ENCODE data around the gene HPCAL1. TPM values are rescaled to one million over a fixed set of nuclear protein-coding genes. Genes with fewer than 3 reads are reported as not detected.

The HPCAL1 gene
- total RNA-seq, 1 donor from 2014 or later = 34.3 TPM

DNA sequence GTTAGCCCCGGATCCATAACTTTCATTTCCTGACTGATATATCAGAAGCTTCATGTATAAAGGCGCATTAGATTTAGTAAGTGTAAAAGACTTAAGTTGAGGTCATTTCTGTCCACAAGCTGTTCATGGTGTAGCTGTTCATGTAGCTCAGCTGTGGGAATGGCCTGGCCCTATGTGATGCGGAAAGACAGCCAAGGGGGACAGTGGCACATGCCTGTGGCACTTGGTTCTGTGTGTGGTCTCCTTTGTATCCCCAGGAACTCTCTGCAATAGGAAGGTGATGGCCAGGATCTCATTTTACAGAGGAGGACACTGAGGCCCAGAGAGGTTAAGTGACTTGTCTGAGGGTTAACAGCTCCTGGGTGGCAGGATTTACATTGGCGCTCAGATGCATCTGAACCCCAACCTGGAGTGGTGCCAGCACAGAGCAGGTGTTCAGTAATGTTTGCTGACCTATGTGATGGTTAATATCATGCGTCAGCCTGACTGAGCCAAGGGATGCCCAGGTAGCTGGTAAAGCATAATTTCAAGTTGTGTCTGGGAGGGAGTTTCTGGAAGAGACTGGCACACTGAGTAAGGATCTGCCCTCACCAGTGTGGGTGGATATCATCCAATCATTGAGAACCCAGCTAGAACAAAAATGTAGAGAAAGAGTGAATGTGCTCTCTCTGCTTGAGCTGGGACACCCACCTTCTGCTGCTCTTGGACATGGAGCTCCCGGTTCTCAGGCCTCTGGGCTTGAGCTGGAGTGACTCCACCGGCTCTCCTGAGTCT lies 25.4 kb downstream of the HPCAL1 start:
- intact Hi-C loops (cut with DNase I) = no loop called here
- no peak for ATAC-seq (ENCODE audit: poor library complexity)
- DNase-seq = no peak

DNA sequence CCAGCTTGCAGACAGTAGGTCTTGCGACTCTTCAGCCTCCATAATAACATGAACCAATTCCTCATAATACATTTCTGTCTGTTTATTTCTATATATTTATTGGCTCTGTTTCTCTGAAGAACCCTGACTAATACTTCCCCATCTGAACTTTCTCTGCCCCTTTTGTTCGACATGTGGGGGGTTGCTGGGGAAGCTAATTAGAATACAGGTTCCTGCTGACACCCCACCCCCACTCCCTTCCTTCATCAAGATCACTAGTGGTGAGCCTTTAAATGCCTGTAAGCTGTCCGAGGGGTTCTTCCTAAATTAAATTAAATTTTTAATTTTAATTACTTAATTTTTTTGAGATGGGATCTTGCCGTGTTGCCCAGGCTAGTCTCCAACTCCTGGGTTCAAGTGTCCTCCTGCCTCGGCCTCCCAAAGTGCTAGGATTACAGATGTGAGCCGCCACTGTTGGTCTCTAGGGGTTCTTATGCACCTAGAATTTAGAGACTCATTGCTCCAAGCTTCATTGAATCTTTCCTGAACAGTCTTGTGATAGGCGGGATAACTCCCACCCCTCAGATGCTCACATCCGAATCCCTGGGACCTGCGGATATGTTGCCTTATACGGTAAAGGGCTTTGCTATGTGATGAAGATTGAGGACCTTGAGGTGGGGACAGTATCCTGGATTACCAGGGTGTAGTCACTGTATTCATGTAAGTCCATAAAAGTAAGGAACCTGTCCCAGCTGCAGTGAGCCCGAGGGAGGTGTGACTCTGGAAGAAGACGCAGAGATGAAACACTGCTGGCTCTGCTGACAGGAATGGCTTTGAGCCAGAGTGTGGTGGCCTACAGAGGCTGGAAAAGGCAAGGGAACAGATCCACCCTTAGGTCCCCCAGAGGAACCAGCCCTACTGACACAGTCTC lies 26.2 kb downstream of the HPCAL1 start:
- DNase-seq (no peak), ATAC-seq (ENCODE audit: poor library complexity) (no peak)
- intact Hi-C loops (cut with DNase I) = no loop called here

DNA sequence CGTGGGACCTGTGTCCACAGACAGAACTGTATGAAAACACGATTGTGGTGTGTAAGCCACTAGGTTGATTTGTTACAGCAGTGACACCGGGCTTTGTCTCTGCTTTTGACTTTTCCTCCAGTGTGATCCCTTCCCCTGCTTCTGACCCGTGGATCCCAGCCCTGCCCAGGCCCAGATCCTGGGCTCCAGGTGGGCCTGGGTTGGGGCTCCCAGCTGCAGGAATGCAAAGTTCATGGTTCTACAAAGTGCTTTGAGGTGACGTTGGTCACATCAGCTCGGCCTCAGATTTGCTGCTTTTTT lies 26.8 kb downstream of the HPCAL1 start:
- ATAC-seq (ENCODE audit: poor library complexity) (no peak), DNase-seq (no peak)
- intact Hi-C loops (cut with DNase I) = no loop called here

DNA sequence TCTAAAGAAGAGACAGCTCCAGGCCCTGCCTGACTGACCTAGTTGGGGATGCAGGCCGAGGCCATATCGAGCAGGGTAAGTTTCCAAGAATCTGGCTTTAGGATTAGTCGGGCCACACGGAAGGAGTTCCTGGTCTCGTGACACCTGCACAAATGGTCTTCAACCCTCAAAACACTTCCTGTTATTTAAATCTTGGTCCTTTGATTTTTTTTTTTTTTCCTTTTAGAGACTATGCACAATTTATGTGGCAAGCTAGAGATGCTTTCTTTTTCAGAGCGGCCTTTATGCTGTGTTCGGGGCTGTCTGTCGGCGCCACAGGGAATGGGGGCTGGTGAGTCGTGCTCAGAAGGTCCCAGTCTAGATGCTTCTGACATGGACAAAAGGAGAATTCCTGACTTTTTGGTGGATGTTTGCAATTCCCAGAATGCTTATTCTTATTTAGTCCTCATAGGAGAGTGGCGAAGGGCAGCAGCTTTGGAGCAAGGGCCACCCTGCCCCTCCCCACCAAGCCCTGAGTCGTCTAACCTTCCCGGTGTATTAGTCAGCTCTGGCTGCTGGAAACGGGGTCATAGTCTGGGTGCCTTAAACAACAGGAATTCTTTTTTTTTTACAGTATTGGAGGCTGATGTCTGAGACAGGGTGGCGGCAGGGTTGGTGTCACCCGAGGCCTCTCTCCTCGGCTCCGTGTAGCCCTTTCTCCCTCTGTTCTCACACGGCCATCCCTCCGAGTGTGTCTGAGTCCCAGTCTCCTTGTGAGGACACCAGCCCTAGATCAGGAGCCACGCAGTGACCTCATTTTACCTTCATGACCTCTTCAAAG lies 27.4 kb downstream of the HPCAL1 start:
- no peak for ATAC-seq (ENCODE audit: poor library complexity)
- intact Hi-C loops (cut with DNase I) = no loop called here
- no peak for DNase-seq

- ATAC-seq (ENCODE audit: poor library complexity) (no peak), DNase-seq (no peak)
- intact Hi-C loops (cut with DNase I) = no loop called here
These were observed 28.0 kb downstream of the HPCAL1 start for GRCh38 chr2:10330700-10331026.

GRCh38 chr2:10331027-10331701 lies 28.5 kb downstream of the HPCAL1 start:
- intact Hi-C loops (cut with DNase I) = no loop called here
- ATAC-seq (ENCODE audit: poor library complexity) = peak; percentile 51
- peak; percentile 82 for DNase-seq

GRCh38 chr2:10331702-10332401 lies 29.1 kb downstream of the HPCAL1 start:
- intact Hi-C loops (cut with DNase I) = no loop called here
- ATAC-seq (ENCODE audit: poor library complexity) (peak; percentile 37), DNase-seq (no peak)

DNA sequence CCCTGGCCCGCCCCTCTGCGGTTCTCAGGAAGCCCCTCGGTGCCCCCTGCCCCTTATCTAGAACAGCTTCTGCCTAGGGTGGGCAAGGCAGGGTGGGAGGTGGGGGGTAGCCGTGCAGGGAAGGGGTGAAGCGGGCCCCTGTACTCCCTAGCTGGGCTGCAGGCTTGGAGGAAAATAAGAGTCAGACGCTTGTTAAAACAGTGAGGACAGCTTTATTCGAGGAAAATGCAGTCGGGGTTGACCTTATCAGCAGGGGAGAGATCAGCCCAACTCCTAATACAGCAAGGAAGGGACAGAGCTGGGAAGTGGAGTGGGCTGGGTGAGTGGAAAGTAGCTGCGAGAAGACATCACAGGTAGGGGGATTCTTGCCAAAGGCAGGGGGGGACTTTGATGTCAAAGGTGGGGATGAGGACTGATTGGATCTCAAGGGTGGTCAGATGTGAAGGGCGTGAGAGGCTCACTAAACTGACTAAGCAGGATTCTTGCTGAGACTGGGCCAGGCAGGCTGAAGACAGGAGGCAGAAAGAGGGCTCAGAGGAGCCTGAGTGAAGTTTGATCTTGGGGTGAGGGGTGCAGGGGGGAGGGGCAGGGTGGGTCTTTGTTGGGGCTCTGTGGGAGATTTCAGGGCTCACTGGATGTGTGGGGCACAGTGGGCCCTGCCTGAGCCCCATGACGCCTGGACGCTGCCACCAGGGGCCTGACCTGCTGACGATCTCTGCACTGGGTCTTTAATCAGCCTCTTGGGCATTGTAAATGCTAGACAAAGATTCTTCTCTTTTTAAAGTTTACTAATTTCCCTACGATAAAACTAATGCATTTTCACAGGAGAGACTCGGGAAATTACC lies 29.9 kb downstream of the HPCAL1 start:
- ATAC-seq (ENCODE audit: poor library complexity) (no peak), DNase-seq (no peak)
- intact Hi-C loops (cut with DNase I) = no loop called here

DNA sequence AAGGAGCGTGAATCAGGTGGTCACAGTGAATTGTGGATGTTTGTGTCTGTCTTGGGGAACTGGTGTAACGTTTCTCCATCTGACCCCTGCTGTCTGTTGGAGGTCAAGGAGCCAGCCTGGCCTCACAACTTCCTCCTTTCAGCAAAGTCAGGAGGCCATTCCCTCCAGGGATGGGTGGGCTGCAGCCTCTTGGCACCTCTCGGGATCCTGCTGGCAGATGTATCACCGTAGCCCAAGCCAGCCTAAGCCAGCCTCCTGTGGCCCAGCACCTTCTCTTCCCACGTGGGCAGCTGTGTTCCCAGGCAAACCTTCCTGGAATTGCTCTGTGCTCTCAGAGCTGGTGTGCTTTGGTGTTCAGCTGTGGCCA lies 30.5 kb downstream of the HPCAL1 start:
- ATAC-seq (ENCODE audit: poor library complexity) (peak; percentile 11), DNase-seq (no peak)

GRCh38 chr2:10333966-10334365 lies 31.3 kb downstream of the HPCAL1 start:
- no peak for DNase-seq
- ATAC-seq (ENCODE audit: poor library complexity) = no peak
- intact Hi-C loops (cut with DNase I) = no loop called here

More for the DNA sequence above, 30.5 kb downstream of the HPCAL1 start:
- intact Hi-C loops (cut with DNase I) = no loop called here

DNA sequence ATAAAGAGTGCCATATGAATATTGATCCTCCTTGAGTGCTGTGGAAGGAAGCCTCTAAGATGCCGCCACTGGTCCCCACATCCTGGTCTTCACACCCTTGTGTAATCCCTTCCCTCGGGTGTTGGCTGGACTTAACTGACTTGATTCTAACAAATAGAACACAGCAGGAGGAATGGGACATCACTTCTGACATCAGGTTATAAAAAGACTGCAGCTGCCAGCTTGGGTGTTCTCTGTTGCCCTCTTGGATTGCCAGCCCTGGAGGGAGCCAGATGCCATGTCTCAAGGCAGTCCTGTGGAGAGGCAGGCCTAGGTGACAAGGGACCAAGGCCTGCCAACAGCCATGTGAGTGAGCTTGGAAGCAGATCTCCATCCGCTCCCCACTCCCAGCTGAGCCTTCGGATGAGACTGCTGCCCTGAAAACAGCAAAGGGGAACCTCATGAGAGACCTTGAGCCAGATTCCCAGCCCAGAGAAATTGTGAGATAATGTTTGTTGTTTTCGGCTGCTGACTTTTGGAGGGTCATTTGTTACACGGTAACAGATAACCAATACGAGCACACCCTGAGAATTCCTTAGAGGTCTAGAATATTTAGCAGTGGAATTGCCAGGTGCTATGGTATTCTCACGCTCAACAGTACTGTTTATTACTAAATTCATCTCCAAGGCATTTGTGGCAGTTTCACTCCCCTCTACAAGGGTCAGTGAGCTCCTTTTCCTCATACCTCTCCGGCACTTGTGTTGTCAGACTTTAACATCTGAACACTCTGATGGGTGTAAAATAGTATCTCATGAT lies 32.5 kb downstream of the HPCAL1 start:
- intact Hi-C loops (cut with DNase I) = no loop called here
- ATAC-seq (ENCODE audit: poor library complexity) (no peak), DNase-seq (no peak)

DNA sequence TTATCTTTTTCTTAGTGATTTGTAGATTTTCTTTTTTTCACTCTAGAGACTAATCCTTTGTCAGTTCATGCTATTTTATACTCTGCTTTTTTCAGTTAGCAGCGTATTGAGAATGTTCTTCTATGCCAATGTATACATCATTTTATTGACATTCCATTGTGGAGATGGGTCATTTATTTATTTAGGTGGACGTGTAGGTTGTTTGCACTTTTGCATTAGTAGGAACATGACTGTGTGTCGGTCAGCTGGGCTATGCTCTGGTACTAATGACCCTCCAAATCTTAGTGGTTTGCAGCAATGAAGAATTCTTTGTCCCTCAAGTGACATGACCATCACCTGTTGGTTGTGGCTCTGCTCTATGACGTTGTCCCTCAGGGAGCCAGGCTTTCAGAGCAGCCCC lies 33.6 kb downstream of the HPCAL1 start:
- ATAC-seq (ENCODE audit: poor library complexity) (no peak), DNase-seq (no peak)
- intact Hi-C loops (cut with DNase I) = no loop called here

DNA sequence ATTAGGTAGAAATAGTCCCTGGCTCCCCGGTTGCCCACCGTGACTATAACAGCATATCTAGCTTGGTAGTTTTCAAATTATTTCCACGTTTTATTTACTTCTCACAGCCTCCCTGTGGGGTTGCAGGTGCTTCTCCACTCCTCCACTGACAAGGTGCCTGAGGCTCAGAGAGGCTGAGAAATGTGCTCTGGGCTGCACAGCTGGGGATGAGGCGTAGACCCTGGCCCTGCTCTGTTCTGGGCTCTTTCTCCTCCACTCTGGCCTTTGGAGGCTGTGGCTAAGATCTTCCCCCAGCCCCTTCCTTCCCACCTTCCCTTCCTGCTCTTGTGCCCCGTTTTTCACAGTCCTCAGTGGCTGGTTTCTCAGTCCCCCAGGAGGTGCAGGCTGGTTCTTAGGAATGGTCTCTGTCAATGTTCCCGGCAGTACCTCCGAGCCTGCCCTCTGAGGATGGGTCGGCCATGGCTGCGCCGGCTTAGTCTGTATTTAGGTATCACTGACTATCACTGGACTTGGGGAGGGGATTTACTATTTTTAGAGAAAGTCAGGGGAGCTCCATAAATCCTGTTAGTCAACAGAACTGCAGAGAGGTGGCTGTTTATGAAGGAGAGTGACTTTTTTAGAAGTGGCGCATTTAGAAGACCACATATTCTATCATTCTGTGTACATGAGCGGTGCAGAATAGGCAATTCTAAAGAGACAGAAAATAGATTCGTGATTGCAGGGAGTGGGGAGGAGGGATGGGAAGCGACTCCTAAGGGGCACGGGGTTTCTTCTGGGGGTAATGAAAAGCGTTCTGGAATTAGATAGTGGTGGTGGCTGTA lies 35.0 kb downstream of the HPCAL1 start:
- DNase-seq = no peak
- intact Hi-C loops (cut with DNase I) = no loop called here
- no peak for ATAC-seq (ENCODE audit: poor library complexity)

DNA sequence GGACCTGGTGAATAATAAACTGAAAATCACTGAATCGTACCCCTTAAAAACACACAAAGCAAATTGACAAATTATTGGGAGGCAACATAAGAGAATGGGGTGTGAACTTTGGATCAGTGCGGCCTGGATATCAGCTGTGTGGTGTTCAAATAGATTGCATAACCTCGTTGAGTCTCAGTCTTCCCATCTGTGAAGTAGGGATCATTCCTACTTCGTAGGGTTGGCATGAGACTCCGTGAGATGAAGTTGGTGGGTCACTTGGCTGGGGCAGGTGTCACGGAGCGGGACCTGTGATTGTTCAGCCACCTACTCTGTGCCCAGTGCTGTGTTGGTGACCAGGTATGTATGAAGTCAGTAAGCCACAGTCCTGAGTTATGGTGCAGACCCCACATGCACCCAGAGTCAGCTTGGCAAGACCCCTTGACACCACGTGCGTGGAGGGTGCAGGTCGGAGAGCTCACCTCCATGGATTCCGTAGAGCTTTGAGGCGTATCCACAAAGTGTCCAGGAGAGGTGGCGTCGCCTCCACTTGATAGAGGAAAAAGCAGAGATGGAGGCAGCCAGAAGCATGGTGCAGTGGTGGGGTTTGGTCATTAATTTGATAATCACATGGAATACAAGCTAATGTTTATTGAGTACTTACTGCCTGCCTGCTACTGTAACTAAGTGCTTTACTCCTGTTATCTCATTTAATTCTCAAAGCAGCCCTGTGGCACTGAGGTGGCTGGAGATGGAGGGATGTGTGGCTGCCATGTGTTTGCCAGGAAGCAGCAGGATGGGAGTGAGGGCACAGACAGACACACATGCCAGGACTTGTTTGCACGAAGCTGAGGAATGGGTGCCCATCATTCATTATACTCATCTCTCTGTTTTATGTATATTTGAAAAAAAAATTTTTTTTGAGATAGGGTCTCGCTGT lies 35.8 kb downstream of the HPCAL1 start:
- ATAC-seq (ENCODE audit: poor library complexity) = no peak
- intact Hi-C loops (cut with DNase I) = no loop called here

More for the DNA sequence above, 35.8 kb downstream of the HPCAL1 start:
- no peak for DNase-seq

Data from Right ventricle myocardium superior (tissue), 1 donor.